HEK293 (cell line): ENCODE data around the gene IGF1R.

Experiments
- BCL11A ChIP-seq: fragments of 450-650 bp; formaldehyde crosslinking; IDR thresholded peaks from 2 replicates; pipeline ENCODE4 v1.5.1; 2016; ENCODE audit warnings: low read depth, missing biosample characterization, missing genetic modification characterization
- KLF16 ChIP-seq: fragments of 450-650 bp; formaldehyde crosslinking; IDR thresholded peaks from 2 replicates; pipeline ENCODE4 v1.5.1; 2017; ENCODE audit warnings: missing biosample characterization, missing genetic modification characterization
- MZF1 ChIP-seq: fragments of 450-650 bp; formaldehyde crosslinking; IDR thresholded peaks from 2 replicates; pipeline ENCODE4 v1.5.1; 2017; ENCODE audit warnings: missing biosample characterization, missing genetic modification characterization, borderline replicate concordance
- YY1 ChIP-seq: fragments of 450-650 bp; formaldehyde crosslinking; IDR thresholded peaks from 2 replicates; pipeline ENCODE4 v1.5.1; 2018; ENCODE audit warnings: missing biosample characterization, missing genetic modification characterization
- ZBTB17 ChIP-seq: fragments of 450-650 bp; formaldehyde crosslinking; IDR thresholded peaks from 2 replicates; pipeline ENCODE4 v1.5.1; 2016; ENCODE audit warnings: missing biosample characterization, missing genetic modification characterization
- ZNF24 ChIP-seq: fragments of 450-650 bp; formaldehyde crosslinking; IDR thresholded peaks from 2 replicates; pipeline ENCODE4 v1.5.1; 2016; ENCODE audit warnings: missing biosample characterization, missing genetic modification characterization
- ZNF391 ChIP-seq: fragments of 450-650 bp; formaldehyde crosslinking; IDR thresholded peaks from 2 replicates; pipeline ENCODE4 v1.5.1; 2016; ENCODE audit warnings: low read depth, missing biosample characterization, missing genetic modification characterization, borderline replicate concordance
- TF ChIP-seq, protein P1 (sequence below): fragments of 450-650 bp; formaldehyde crosslinking; IDR thresholded peaks from 2 replicates; pipeline ENCODE4 v1.5.1; 2016; ENCODE audit warnings: missing biosample characterization, missing genetic modification characterization, low read depth
- TF ChIP-seq, protein P2 (sequence below): fragments of 450-650 bp; formaldehyde crosslinking; conservative IDR thresholded peaks from 2 replicates; pipeline ENCODE4 v1.5.1; 2016; ENCODE audit warnings: low read depth, missing biosample characterization, missing genetic modification characterization
- TF ChIP-seq, protein P3 (sequence below): sonication (generic); formaldehyde crosslinking; IDR thresholded peaks from 2 replicates; pipeline ENCODE4 v1.8.1; 2022; ENCODE audit warnings: mild to moderate bottlenecking, moderate library complexity, missing genetic modification reagents
- TF ChIP-seq, protein P4 (sequence below): fragments of 450-650 bp; formaldehyde crosslinking; IDR thresholded peaks from 2 replicates; pipeline ENCODE4 v1.5.1; 2016; ENCODE audit warnings: missing biosample characterization, missing genetic modification characterization
- TF ChIP-seq, protein P5 (sequence below): fragments of 450-650 bp; formaldehyde crosslinking; IDR thresholded peaks from 2 replicates; pipeline ENCODE4 v1.5.1; 2016; ENCODE audit warnings: missing biosample characterization, missing genetic modification characterization
- TF ChIP-seq, protein P6 (sequence below): fragments of 450-650 bp; formaldehyde crosslinking; IDR thresholded peaks from 2 replicates; pipeline ENCODE4 v1.5.1; 2016; ENCODE audit warnings: missing biosample characterization, missing genetic modification characterization

DNA sequence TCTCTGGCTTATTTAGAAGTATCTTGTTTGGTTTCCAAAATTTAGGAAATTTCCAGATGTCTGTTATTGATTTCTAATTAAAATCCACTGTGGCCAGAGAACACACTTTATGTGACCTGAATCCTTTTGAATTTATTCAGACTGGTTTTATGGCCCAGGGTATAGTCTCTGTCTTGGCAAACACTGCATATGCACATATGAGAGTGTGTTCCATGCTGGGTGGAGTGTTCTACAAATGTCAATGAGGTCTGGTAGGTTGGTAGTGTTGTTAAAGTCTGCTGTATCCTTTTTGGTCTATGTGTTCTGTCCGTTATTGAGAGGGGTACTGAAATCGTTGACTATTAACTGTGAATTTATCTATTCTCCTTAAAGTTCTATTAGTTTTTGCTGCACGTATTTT is 329.1 kb downstream of the IGF1R start:
- no peak for TF ChIP-seq MZF1 (tag by site-specific recombination)
- TF ChIP-seq, protein P1, sequence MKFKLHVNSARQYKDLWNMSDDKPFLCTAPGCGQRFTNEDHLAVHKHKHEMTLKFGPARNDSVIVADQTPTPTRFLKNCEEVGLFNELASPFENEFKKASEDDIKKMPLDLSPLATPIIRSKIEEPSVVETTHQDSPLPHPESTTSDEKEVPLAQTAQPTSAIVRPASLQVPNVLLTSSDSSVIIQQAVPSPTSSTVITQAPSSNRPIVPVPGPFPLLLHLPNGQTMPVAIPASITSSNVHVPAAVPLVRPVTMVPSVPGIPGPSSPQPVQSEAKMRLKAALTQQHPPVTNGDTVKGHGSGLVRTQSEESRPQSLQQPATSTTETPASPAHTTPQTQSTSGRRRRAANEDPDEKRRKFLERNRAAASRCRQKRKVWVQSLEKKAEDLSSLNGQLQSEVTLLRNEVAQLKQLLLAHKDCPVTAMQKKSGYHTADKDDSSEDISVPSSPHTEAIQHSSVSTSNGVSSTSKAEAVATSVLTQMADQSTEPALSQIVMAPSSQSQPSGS (tag by site-specific recombination) = no peak
- TF ChIP-seq ZNF24 (tag by site-specific recombination) = no peak
- TF ChIP-seq ZNF391 = no peak
- TF ChIP-seq, protein P2, sequence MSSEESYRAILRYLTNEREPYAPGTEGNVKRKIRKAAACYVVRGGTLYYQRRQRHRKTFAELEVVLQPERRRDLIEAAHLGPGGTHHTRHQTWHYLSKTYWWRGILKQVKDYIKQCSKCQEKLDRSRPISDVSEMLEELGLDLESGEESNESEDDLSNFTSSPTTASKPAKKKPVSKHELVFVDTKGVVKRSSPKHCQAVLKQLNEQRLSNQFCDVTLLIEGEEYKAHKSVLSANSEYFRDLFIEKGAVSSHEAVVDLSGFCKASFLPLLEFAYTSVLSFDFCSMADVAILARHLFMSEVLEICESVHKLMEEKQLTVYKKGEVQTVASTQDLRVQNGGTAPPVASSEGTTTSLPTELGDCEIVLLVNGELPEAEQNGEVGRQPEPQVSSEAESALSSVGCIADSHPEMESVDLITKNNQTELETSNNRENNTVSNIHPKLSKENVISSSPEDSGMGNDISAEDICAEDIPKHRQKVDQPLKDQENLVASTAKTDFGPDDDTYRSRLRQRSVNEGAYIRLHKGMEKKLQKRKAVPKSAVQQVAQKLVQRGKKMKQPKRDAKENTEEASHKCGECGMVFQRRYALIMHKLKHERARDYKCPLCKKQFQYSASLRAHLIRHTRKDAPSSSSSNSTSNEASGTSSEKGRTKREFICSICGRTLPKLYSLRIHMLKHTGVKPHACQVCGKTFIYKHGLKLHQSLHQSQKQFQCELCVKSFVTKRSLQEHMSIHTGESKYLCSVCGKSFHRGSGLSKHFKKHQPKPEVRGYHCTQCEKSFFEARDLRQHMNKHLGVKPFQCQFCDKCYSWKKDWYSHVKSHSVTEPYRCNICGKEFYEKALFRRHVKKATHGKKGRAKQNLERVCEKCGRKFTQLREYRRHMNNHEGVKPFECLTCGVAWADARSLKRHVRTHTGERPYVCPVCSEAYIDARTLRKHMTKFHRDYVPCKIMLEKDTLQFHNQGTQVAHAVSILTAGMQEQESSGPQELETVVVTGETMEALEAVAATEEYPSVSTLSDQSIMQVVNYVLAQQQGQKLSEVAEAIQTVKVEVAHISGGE (tag by site-specific recombination) = no peak
- TF ChIP-seq, protein P3, sequence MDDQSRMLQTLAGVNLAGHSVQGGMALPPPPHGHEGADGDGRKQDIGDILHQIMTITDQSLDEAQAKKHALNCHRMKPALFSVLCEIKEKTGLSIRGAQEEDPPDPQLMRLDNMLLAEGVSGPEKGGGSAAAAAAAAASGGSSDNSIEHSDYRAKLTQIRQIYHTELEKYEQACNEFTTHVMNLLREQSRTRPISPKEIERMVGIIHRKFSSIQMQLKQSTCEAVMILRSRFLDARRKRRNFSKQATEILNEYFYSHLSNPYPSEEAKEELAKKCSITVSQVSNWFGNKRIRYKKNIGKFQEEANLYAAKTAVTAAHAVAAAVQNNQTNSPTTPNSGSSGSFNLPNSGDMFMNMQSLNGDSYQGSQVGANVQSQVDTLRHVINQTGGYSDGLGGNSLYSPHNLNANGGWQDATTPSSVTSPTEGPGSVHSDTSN = no peak
- TF ChIP-seq YY1 (tag by site-specific recombination) = no peak
- TF ChIP-seq, protein P4, sequence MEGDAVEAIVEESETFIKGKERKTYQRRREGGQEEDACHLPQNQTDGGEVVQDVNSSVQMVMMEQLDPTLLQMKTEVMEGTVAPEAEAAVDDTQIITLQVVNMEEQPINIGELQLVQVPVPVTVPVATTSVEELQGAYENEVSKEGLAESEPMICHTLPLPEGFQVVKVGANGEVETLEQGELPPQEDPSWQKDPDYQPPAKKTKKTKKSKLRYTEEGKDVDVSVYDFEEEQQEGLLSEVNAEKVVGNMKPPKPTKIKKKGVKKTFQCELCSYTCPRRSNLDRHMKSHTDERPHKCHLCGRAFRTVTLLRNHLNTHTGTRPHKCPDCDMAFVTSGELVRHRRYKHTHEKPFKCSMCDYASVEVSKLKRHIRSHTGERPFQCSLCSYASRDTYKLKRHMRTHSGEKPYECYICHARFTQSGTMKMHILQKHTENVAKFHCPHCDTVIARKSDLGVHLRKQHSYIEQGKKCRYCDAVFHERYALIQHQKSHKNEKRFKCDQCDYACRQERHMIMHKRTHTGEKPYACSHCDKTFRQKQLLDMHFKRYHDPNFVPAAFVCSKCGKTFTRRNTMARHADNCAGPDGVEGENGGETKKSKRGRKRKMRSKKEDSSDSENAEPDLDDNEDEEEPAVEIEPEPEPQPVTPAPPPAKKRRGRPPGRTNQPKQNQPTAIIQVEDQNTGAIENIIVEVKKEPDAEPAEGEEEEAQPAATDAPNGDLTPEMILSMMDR (tag by site-specific recombination) = no peak
- TF ChIP-seq, protein P5, sequence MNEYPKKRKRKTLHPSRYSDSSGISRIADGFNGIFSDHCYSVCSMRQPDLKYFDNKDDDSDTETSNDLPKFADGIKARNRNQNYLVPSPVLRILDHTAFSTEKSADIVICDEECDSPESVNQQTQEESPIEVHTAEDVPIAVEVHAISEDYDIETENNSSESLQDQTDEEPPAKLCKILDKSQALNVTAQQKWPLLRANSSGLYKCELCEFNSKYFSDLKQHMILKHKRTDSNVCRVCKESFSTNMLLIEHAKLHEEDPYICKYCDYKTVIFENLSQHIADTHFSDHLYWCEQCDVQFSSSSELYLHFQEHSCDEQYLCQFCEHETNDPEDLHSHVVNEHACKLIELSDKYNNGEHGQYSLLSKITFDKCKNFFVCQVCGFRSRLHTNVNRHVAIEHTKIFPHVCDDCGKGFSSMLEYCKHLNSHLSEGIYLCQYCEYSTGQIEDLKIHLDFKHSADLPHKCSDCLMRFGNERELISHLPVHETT (tag by site-specific recombination) = no peak
- TF ChIP-seq, protein P6, sequence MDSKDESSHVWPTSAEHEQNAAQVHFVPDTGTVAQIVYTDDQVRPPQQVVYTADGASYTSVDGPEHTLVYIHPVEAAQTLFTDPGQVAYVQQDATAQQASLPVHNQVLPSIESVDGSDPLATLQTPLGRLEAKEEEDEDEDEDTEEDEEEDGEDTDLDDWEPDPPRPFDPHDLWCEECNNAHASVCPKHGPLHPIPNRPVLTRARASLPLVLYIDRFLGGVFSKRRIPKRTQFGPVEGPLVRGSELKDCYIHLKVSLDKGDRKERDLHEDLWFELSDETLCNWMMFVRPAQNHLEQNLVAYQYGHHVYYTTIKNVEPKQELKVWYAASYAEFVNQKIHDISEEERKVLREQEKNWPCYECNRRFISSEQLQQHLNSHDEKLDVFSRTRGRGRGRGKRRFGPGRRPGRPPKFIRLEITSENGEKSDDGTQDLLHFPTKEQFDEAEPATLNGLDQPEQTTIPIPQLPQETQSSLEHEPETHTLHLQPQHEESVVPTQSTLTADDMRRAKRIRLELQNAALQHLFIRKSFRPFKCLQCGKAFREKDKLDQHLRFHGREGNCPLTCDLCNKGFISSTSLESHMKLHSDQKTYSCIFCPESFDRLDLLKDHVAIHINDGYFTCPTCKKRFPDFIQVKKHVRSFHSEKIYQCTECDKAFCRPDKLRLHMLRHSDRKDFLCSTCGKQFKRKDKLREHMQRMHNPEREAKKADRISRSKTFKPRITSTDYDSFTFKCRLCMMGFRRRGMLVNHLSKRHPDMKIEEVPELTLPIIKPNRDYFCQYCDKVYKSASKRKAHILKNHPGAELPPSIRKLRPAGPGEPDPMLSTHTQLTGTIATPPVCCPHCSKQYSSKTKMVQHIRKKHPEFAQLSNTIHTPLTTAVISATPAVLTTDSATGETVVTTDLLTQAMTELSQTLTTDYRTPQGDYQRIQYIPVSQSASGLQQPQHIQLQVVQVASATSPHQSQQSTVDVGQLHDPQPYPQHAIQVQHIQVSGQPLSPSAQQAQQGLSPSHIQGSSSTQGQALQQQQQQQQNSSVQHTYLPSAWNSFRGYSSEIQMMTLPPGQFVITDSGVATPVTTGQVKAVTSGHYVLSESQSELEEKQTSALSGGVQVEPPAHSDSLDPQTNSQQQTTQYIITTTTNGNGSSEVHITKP (tag by site-specific recombination) = no peak
- no peak for TF ChIP-seq ZBTB17 (tag by site-specific recombination)
- TF ChIP-seq BCL11A (tag by site-specific recombination) = no peak
- no peak for TF ChIP-seq KLF16
